Keratinocyte (primary cell): ENCODE data around the gene WIPF3. TPM values are rescaled to one million over a fixed set of nuclear protein-coding genes. Genes with fewer than 3 reads are reported as not detected.

Experiments used
- DNase-seq: peaks from one replicate; pipeline ENCODE4 v3.0.0-alpha.2; 2011; ENCODE audit warnings: low read depth, missing footprints, low spot score
- FAIRE-seq: peaks from 2 replicates; lab custom pipeline; 2011; peaks lifted over from hg19 to GRCh38; lab: Jason Lieb, UNC
- H2AFZ ChIP-seq: 2 replicates; pipeline ENCODE4 v1.6.0; 2012; ENCODE audit warnings: low read length, control low read depth, inconsistent platforms; ENCODE audit not compliant: control insufficient read depth
- H3K27ac ChIP-seq: 2 replicates; pipeline ENCODE4 v1.5.1; 2011; ENCODE audit warnings: low read length; ENCODE audit not compliant: control insufficient read depth, insufficient read depth
- H3K27me3 ChIP-seq: 3 replicates; pipeline ENCODE4 v1.6.0; 2011; ENCODE audit warnings: low read length; ENCODE audit not compliant: control insufficient read depth, insufficient read depth; ENCODE audit errors: extremely low read depth
- H3K36me3 ChIP-seq, 2 experiments: 2 replicates in 1 of 2; 3 replicates in 1 of 2; pipeline ENCODE4 v1.5.1; 2011; ENCODE audit warnings: low read length in 2 of 2, mild to moderate bottlenecking in 1 of 2; ENCODE audit not compliant: control insufficient read depth in 2 of 2, insufficient read depth in 2 of 2; ENCODE audit errors: extremely low read depth in 1 of 2
- H3K4me1 ChIP-seq: 3 replicates; pipeline ENCODE4 v1.5.1; 2011; ENCODE audit warnings: low read length; ENCODE audit not compliant: control insufficient read depth, insufficient read depth; ENCODE audit errors: extremely low read depth
- H3K4me2 ChIP-seq: 3 replicates; pipeline ENCODE4 v1.6.0; 2011; ENCODE audit warnings: low read depth, low read length; ENCODE audit not compliant: control insufficient read depth, insufficient read depth; ENCODE audit errors: extremely low read depth
- H3K4me3 ChIP-seq, 3 experiments: fragments of 200-600 bp in 1 of 3; sonication (generic) in 1 of 3; 2 replicates in 2 of 3; 3 replicates in 1 of 3; pipeline ENCODE4 v1.5.1; 2011 to 2016; ENCODE audit warnings: low read length in 3 of 3, mild to moderate bottlenecking in 3 of 3, control low read depth in 2 of 3, inconsistent platforms in 1 of 3, low read depth in 1 of 3, mixed read lengths in 1 of 3, mixed run types in 1 of 3, moderate library complexity in 1 of 3; ENCODE audit not compliant: control insufficient read depth in 2 of 3, insufficient read depth in 2 of 3; ENCODE audit errors: extremely low read depth in 1 of 3
- H3K79me2 ChIP-seq: 2 replicates; pipeline ENCODE4 v1.6.0; 2012; ENCODE audit warnings: low read length; ENCODE audit not compliant: control insufficient read depth, insufficient read depth
- H3K9ac ChIP-seq: 3 replicates; pipeline ENCODE4 v1.6.0; 2011; ENCODE audit warnings: low read length; ENCODE audit not compliant: control insufficient read depth, insufficient read depth; ENCODE audit errors: extremely low read depth
- H3K9me1 ChIP-seq: 3 replicates; pipeline ENCODE4 v1.6.0; 2011; ENCODE audit warnings: low read length; ENCODE audit not compliant: control insufficient read depth, insufficient read depth; ENCODE audit errors: extremely low read depth
- H3K9me3 ChIP-seq: 2 replicates; pipeline ENCODE4 v1.5.1; 2012; ENCODE audit warnings: low read depth, low read length; ENCODE audit not compliant: control insufficient read depth
- H4K20me1 ChIP-seq: 3 replicates; pipeline ENCODE4 v1.6.0; 2011; ENCODE audit warnings: low read length; ENCODE audit not compliant: control insufficient read depth, insufficient read depth; ENCODE audit errors: extremely low read depth
- CTCF ChIP-seq, 3 experiments: IDR thresholded peaks in 1 of 3; conservative IDR thresholded peaks in 1 of 3; optimal IDR thresholded peaks in 1 of 3; 2 replicates in 2 of 3; 3 replicates in 1 of 3; pipeline versions ENCODE3 to v1.5.1; 2011; ENCODE audit warnings: low read length in 3 of 3, mild to moderate bottlenecking in 3 of 3, moderate library complexity in 2 of 3, control low read depth in 1 of 3, inconsistent platforms in 1 of 3; ENCODE audit not compliant: insufficient read depth in 2 of 3; ENCODE audit errors: extremely low read depth in 1 of 3
- EZH2 ChIP-seq: IDR thresholded peaks from one replicate; pipeline ENCODE4 v1.6.1; 2012; ENCODE audit warnings: inconsistent platforms, mild to moderate bottlenecking, low read length, moderate library complexity
- dilution Hi-C: fragments of 300-500 bp; cut with MboI; formaldehyde crosslinking; loops from one replicate; pipeline ENCODE4 v1.7.0; 2020; ENCODE audit warnings: low sequenced_read_pairs; ENCODE audit not compliant: extremely low pct_ligation_motif_present
- polyA plus RNA-seq, 5 experiments: library from polyadenylated mRNA; depleted of rRNA in 3 of 5; stranded (reverse) in 3 of 5; stranded (forward) in 1 of 5; unstranded in 1 of 5; fragments of >200 nt; gene quantifications; 1 replicate in 1 of 5; 2 replicates in 3 of 5; 3 replicates in 1 of 5; pipeline versions ENCODE4 v1.2.1 to v1.2.3, GENCODE V29; 2011 to 2012; ENCODE audit warnings: missing spikeins in 2 of 5, low read depth in 1 of 5, low replicate concordance in 1 of 5

Gene WIPF3
- polyA plus RNA-seq, 1 donor (not counting 4 experiments of a cell fraction or from before 2014, with no cell fraction given): 0.04 TPM

GRCh38 chr7:29896685-29897411, 90.5 kb downstream of the WIPF3 start:
- no peak overlapping the region for H3K4me2 ChIP-seq
- FAIRE-seq (no peak), DNase-seq (no peak)
- H3K9me1 ChIP-seq: no peaks in the 10 kb centered on the region
- H3K9me3 ChIP-seq: no peaks in the 10 kb centered on the region
- H4K20me1 ChIP-seq: no peaks in the 10 kb centered on the region
- no peak overlapping the region for H3K27ac ChIP-seq
- no peaks in the 10 kb centered on the region for H3K79me2 ChIP-seq
- no peak overlapping the region for H3K9ac ChIP-seq
- peaks cover 10% of the 10 kb centered on the region for H3K27me3 ChIP-seq
- no peaks in the 10 kb centered on the region for H3K4me1 ChIP-seq
- no peaks in the 10 kb centered on the region for H3K36me3 ChIP-seq
- dilution Hi-C loops: no loop called here
- H2AFZ ChIP-seq: no peak overlapping the region
- no peak overlapping the region for H3K4me3 ChIP-seq
- TF ChIP-seq CTCF (optimal IDR thresholded peaks at IDR 0.05 in 1 of 3, IDR thresholded peaks at IDR 0.05 in 1 of 3, conservative IDR thresholded peaks at IDR 0.05 in 1 of 3; ENCODE audit: extremely low read depth in 1 of 3, insufficient read depth in 2 of 3, low read length in 3 of 3) (no peak), EZH2 (no peak)

GRCh38 chr7:29898301-29898700, 92.0 kb downstream of the WIPF3 start:
- TF ChIP-seq CTCF (optimal IDR thresholded peaks at IDR 0.05 in 1 of 3, IDR thresholded peaks at IDR 0.05 in 1 of 3, conservative IDR thresholded peaks at IDR 0.05 in 1 of 3; ENCODE audit: extremely low read depth in 1 of 3, insufficient read depth in 2 of 3, low read length in 3 of 3) (no peak), EZH2 (no peak)
- Histone ChIP-seq H3K4me1 (no peaks in the 10 kb centered on the region), H3K9me3 (no peaks in the 10 kb centered on the region), H3K79me2 (no peaks in the 10 kb centered on the region), H3K4me2 (no peak overlapping the region), H3K9ac (no peak overlapping the region), H4K20me1 (no peaks in the 10 kb centered on the region), H3K4me3 (no peak overlapping the region), H3K36me3 (no peaks in the 10 kb centered on the region), H3K9me1 (no peaks in the 10 kb centered on the region), H2AFZ (no peak overlapping the region), H3K27ac (no peak overlapping the region), H3K27me3 (peaks cover 10% of the 10 kb centered on the region)
- FAIRE-seq: no peak
- DNase-seq: no peak
- dilution Hi-C loops: no loop called here
